Esophagus muscularis mucosa (tissue), 4 donors: Measurements from ENCODE around the gene PUM2. TPM values are rescaled to one million over a fixed set of nuclear protein-coding genes. Genes with fewer than 3 reads are reported as not detected.

Experiments
- DNase-seq: peaks from one replicate; pipeline ENCODE4 v3.0.0-alpha.2; 2017; ENCODE audit errors: extremely low spot score
- H3K27ac ChIP-seq, 4 donors: fragments of 200-600 bp; sonication (generic); replicated peaks in 1 of 4; 1 replicate in 3 of 4; 2 replicates in 1 of 4; pipeline ENCODE4 v1.5.1; 2016 to 2019; ENCODE audit warnings: mild to moderate bottlenecking in 1 of 4
- H3K27me3 ChIP-seq, 4 donors: fragments of 200-600 bp; sonication (generic); one replicate each; pipeline versions ENCODE4 v1.5.1 to v1.6.0; 2016 to 2019
- H3K36me3 ChIP-seq, 4 donors: fragments of 200-600 bp; sonication (generic); one replicate each; pipeline ENCODE4 v1.5.1; 2016 to 2019
- H3K4me1 ChIP-seq, 4 donors: fragments of 200-600 bp; sonication (generic); one replicate each; pipeline ENCODE4 v1.5.1; 2016 to 2019
- H3K4me3 ChIP-seq, 4 donors: fragments of 200-600 bp; sonication (generic); 1 replicate in 2 of 4; 2 replicates in 2 of 4; pipeline ENCODE4 v1.5.1; 2016 to 2019; ENCODE audit warnings: mild to moderate bottlenecking in 4 of 4, moderate library complexity in 1 of 4
- H3K9me3 ChIP-seq, 4 donors: fragments of 200-600 bp; sonication (generic); 1 replicate in 3 of 4; 2 replicates in 1 of 4; pipeline ENCODE4 v1.5.1; 2016 to 2019
- EP300 ChIP-seq: sonication (generic); formaldehyde crosslinking; IDR thresholded peaks from one replicate; pipeline ENCODE4 v1.6.1; 2017; ENCODE audit warnings: antibody characterized with exemption
- POLR2A ChIP-seq: fragments of 450-650 bp; IDR thresholded peaks from one replicate; pipeline ENCODE4 v1.6.1; 2017; ENCODE audit warnings: antibody characterized with exemption, moderate library complexity, mild to moderate bottlenecking, low read depth
- POLR2AphosphoS5 ChIP-seq, 2 donors: sonication (generic); formaldehyde crosslinking; IDR thresholded peaks; one replicate each; pipeline ENCODE4 v1.6.1; 2017; ENCODE audit warnings: antibody characterized with exemption in 2 of 2
- WGBS: methylation state at CpG from one replicate; pipeline ENCODE4 v1.1.5; 2018; 5-methylcytosine and 5-hydroxymethylcytosine counted together
- intact Hi-C: fragments of 100-400 bp; cut with DNase I; formaldehyde crosslinking; loops from one replicate; pipeline ENCODE4 v1.15.1; 2023
- total RNA-seq, 4 donors: library from RNA; depleted of rRNA; stranded (reverse); fragments of >200 nt; gene quantifications; one replicate each; pipeline versions ENCODE4 v1.1.0 to v1.2.1, GENCODE V29; 2016
- TF ChIP-seq, protein P1 (sequence below), 3 experiments: fragments of 200-600 bp in 2 of 3; fragments of 450-650 bp in 1 of 3; sonication (generic) in 2 of 3; IDR thresholded peaks; one replicate each; pipeline ENCODE4 v1.5.1; 2017 to 2019; ENCODE audit warnings: antibody characterized with exemption in 3 of 3, mild to moderate bottlenecking in 2 of 3, moderate library complexity in 1 of 3

PUM2 gene
- total RNA-seq, 4 donors from 2014 or later = 73.7 to 113 (median 93.1) TPM

GRCh38 chr2:20351555-20352229 lies 1.0 kb upstream of the PUM2 start:
- peak overlapping the region; percentile 83 to 91 (median 87) for H3K4me3 ChIP-seq
- H3K27me3 ChIP-seq = no peaks in the 10 kb centered on the region
- no peak for TF ChIP-seq POLR2A
- TF ChIP-seq, protein P1, sequence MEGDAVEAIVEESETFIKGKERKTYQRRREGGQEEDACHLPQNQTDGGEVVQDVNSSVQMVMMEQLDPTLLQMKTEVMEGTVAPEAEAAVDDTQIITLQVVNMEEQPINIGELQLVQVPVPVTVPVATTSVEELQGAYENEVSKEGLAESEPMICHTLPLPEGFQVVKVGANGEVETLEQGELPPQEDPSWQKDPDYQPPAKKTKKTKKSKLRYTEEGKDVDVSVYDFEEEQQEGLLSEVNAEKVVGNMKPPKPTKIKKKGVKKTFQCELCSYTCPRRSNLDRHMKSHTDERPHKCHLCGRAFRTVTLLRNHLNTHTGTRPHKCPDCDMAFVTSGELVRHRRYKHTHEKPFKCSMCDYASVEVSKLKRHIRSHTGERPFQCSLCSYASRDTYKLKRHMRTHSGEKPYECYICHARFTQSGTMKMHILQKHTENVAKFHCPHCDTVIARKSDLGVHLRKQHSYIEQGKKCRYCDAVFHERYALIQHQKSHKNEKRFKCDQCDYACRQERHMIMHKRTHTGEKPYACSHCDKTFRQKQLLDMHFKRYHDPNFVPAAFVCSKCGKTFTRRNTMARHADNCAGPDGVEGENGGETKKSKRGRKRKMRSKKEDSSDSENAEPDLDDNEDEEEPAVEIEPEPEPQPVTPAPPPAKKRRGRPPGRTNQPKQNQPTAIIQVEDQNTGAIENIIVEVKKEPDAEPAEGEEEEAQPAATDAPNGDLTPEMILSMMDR (IDR thresholded peaks at IDR 0.05) = no peak
- no peak for TF ChIP-seq POLR2AphosphoS5 (IDR thresholded peaks at IDR 0.05)
- TF ChIP-seq EP300 = no peak
- peak; percentile 92 for DNase-seq
- H3K36me3 ChIP-seq = no peaks in the 10 kb centered on the region
- peak overlapping the region; percentile 90 to 96 (median 95) for H3K27ac ChIP-seq
- 19% methylated on average over 13 of the region's 13 CpGs for WGBS
- intact Hi-C loops = no loop called here
- no peaks in the 10 kb centered on the region for H3K9me3 ChIP-seq
- peaks cover 28 to 54% (median 49%) of the 10 kb centered on the region in 4 donors for H3K4me1 ChIP-seq

DNA sequence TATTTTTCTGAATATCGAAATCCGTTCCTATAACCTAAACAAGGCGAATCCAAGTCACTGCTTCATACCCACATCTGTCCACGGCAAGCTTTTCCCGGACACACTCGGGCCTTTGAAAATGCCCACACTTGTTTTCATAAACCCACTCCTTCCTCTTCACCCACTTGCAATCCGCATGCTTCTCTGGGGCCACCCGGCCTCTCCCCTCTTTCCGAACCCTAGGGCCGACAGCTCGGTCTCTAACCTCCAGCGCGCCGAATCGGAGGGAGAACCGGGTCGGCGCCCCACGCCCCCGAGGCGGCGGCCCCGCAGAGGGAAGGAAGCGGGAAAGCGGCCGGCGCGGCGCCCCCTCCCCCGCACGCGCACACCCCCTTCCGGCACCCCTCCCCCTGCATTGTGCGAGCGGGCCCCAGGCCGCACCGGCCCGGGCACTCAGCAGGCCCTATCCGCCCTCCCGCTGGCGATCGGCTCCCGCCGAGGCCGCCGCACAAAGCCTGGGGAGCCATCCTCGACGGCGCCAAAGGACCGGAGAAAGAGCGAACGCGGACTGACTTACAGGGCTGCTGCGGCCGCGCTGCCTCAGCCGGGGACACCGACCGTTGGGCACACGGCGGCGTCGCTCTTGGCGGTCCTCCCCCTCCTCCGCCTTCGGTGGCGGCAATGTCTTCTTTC lies 467 bp downstream of the PUM2 start:
- Histone ChIP-seq H3K4me3 (peak overlapping the region; percentile 83 to 91 (median 87)), H3K27me3 (no peaks in the 10 kb centered on the region), H3K27ac (peak overlapping the region; percentile 90 to 96 (median 95)), H3K4me1 (peaks cover 31 to 69% (median 64%) of the 10 kb centered on the region in 4 donors), H3K9me3 (no peaks in the 10 kb centered on the region), H3K36me3 (no peaks in the 10 kb centered on the region)
- WGBS = 1% methylated on average over 15 of the region's 67 CpGs
- TF ChIP-seq POLR2AphosphoS5 (IDR thresholded peaks at IDR 0.05) (peak in 1 of 2 donors; percentile 15), EP300 (no peak), POLR2A (peak; percentile 3)
- TF ChIP-seq, protein P1 (IDR thresholded peaks at IDR 0.05) = no peak
- no peak for DNase-seq
- intact Hi-C loops = no loop called here

DNA sequence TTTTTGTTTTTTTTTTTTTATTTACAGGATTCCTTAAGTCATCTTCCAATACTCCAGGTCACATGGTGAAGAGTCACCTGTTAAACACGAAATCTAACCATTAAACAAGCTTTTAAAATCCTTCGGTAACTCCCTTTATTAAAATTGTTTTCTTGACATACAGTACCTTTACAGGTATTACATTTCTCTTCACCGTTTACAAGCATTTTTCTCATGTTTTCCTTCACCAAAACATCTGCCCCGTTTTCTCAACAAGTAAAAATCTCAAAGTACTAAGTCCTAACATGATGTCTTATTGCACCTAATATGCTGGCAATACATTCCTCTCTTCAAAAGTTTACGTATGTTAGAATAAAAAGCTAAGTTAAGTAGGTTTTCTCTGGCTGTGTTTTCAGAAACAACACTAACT lies 1.1 kb downstream of the PUM2 start:
- intact Hi-C loops = no loop called here
- no peaks in the 10 kb centered on the region for H3K27me3 ChIP-seq
- no peaks in the 10 kb centered on the region for H3K9me3 ChIP-seq
- H3K4me3 ChIP-seq = peak overlapping the region; percentile 83 to 91 (median 87)
- 2% methylated on average over 5 of the region's 5 CpGs for WGBS
- peak overlapping the region; percentile 90 to 96 (median 95) for H3K27ac ChIP-seq
- no peaks in the 10 kb centered on the region for H3K36me3 ChIP-seq
- H3K4me1 ChIP-seq = peaks cover 32 to 75% (median 69%) of the 10 kb centered on the region in 4 donors
- no peak for DNase-seq
- TF ChIP-seq, protein P1 (IDR thresholded peaks at IDR 0.05) = no peak
- no peak for TF ChIP-seq POLR2A
- TF ChIP-seq EP300 = no peak
- no peak for TF ChIP-seq POLR2AphosphoS5 (IDR thresholded peaks at IDR 0.05)

DNA sequence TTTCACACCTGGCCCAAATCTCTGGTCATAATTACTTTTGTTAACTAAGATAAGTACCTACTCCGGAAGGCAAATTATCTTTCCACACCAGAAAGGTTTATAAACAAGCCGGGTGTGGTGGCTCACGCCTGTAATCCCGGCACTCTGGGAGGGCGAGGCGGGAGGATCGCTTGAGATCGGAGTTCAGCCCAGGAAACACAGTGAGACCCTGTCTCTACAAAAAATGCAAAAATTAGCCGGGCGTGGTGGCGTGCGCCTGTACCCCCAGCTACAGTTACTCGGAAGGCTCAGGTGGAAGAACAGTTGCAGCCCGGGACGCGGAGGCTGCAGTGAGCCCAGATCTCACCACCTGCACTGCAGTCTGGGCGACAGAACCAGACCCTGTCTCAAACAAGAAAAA lies 2.1 kb downstream of the PUM2 start:
- WGBS = 79% methylated on average over 17 of the region's 17 CpGs
- TF ChIP-seq POLR2A (no peak), EP300 (no peak), POLR2AphosphoS5 (IDR thresholded peaks at IDR 0.05) (no peak)
- TF ChIP-seq, protein P1 (IDR thresholded peaks at IDR 0.05) = no peak
- no peaks in the 10 kb centered on the region for H3K27me3 ChIP-seq
- peaks cover 38 to 85% (median 79%) of the 10 kb centered on the region in 4 donors for H3K4me1 ChIP-seq
- peak overlapping the region in 3 of 4 donors; percentile 15 to 96 (median 94) for H3K27ac ChIP-seq
- no peaks in the 10 kb centered on the region for H3K36me3 ChIP-seq
- H3K9me3 ChIP-seq = no peaks in the 10 kb centered on the region
- intact Hi-C loops = no loop called here
- peak overlapping the region; percentile 83 to 91 (median 87) for H3K4me3 ChIP-seq
- DNase-seq = no peak
